ENCODE data around the gene RALGPS1. TPM values are rescaled to one million over a fixed set of nuclear protein-coding genes. Genes with fewer than 3 reads are reported as not detected.
A peak's percentile ranks its signal among the peaks of the same experiment; 100 is the strongest.

The RALGPS1 gene
- total RNA-seq, 1 experiment from 2014 or later, result 18.6 TPM

DNA sequence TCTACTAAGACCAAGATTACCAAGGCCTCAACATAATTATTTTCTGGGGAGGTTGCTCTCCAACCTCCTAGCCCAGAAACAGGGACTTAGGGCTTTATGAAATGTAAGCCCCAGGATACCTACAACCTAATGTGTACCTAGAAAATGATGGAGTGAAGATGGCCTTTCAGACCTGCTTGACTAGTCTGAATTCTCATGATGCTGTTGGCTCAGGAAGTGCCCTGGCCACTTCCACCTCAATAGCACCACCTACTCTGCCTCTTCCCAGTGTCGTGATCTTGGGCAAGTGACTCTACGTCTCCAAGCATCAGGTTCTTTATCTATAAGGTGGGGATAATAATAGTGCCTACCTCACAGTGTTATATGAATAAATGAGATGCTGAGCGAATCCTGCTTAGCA is 292.1 kb downstream of the RALGPS1 start:
- no peak overlapping the region for H2BK20ac ChIP-seq (ENCODE audit: low read depth, low read length, poor library complexity, severe bottlenecking)
- no peak overlapping the region for H3K4me2 ChIP-seq (ENCODE audit: insufficient read depth, insufficient read length, low read length)
- no peak overlapping the region for H2BK12ac ChIP-seq (ENCODE audit: insufficient read length, low read depth, low read length)
- no peak overlapping the region for H3K4ac ChIP-seq (ENCODE audit: low read depth, low read length)
- no peaks in the 10 kb centered on the region for H4K20me1 ChIP-seq (ENCODE audit: control insufficient read depth, insufficient read depth, insufficient read length)
- no peak overlapping the region for H2AFZ ChIP-seq (ENCODE audit: low read length)
- no peak overlapping the region for H3K27ac ChIP-seq (ENCODE audit: insufficient read length, low read depth, low read length)
- no peak overlapping the region for H3T11ph ChIP-seq (ENCODE audit: low read length)
- H3K79me1 ChIP-seq (ENCODE audit: insufficient read depth, low read depth, low read length, poor library complexity, severe bottlenecking), result no peaks in the 10 kb centered on the region
- no peaks in the 10 kb centered on the region for H3K23me2 ChIP-seq (ENCODE audit: insufficient read length, low read depth, low read length, poor library complexity, severe bottlenecking)
- peak overlapping the region in 1 of 2 experiments; percentile 6; a peak in 1 of 5 replicates for H3K4me3 Mint-ChIP-seq
- no peaks in the 10 kb centered on the region for H3K9me3 Mint-ChIP-seq
- H4K91ac ChIP-seq (ENCODE audit: insufficient read length, low read depth, low read length), result no peak overlapping the region
- no peaks in the 10 kb centered on the region for H3K27me3 ChIP-seq (ENCODE audit: insufficient read depth, low read length)
- no CpG with 5 or more reads among the region's 3 CpGs for WGBS (ENCODE audit: extremely low coverage, insufficient read length, low lambda C conversion rate)
- H3K27ac Mint-ChIP-seq, result no peak overlapping the region
- TF ChIP-seq, protein P1, sequence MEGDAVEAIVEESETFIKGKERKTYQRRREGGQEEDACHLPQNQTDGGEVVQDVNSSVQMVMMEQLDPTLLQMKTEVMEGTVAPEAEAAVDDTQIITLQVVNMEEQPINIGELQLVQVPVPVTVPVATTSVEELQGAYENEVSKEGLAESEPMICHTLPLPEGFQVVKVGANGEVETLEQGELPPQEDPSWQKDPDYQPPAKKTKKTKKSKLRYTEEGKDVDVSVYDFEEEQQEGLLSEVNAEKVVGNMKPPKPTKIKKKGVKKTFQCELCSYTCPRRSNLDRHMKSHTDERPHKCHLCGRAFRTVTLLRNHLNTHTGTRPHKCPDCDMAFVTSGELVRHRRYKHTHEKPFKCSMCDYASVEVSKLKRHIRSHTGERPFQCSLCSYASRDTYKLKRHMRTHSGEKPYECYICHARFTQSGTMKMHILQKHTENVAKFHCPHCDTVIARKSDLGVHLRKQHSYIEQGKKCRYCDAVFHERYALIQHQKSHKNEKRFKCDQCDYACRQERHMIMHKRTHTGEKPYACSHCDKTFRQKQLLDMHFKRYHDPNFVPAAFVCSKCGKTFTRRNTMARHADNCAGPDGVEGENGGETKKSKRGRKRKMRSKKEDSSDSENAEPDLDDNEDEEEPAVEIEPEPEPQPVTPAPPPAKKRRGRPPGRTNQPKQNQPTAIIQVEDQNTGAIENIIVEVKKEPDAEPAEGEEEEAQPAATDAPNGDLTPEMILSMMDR (conservative IDR thresholded peaks at IDR 0.05), result no peak
- H3K4me1 ChIP-seq (ENCODE audit: insufficient read depth, low read length), result peaks cover 6% of the 10 kb centered on the region; the same call in 1 of the 2 replicates
- no peaks in the 10 kb centered on the region for H3K79me2 ChIP-seq (ENCODE audit: insufficient read depth, low read length)
- no peak overlapping the region for H4K5ac ChIP-seq (ENCODE audit: insufficient read length, low read depth, low read length)
- H3K9ac ChIP-seq (ENCODE audit: extremely low read depth, insufficient read length, low read length), result no peak overlapping the region
- no peaks in the 10 kb centered on the region for H3K27me3 Mint-ChIP-seq (ENCODE audit: low read depth)
- no peaks in the 10 kb centered on the region for H3K9me3 ChIP-seq (ENCODE audit: control insufficient read depth, low read depth, low read length)
- H2BK15ac ChIP-seq (ENCODE audit: low read depth, low read length), result no peak overlapping the region
- no peak for DNase-seq
- no peak overlapping the region for H3K56ac ChIP-seq (ENCODE audit: insufficient read length, low read depth, low read length)
- no peak overlapping the region for H2AK5ac ChIP-seq (ENCODE audit: insufficient read length, low read length)
- peaks cover 23 to 29% of the 10 kb centered on the region in 2 experiments for H3K4me1 Mint-ChIP-seq
- H2BK5ac ChIP-seq (ENCODE audit: insufficient read length, low read length), result no peak overlapping the region
- no peak overlapping the region for H3K23ac ChIP-seq (ENCODE audit: insufficient read length, low read depth, low read length)
- H2BK120ac ChIP-seq (ENCODE audit: low read depth, low read length, poor library complexity, severe bottlenecking), result no peak overlapping the region
- no peak overlapping the region for H3K14ac ChIP-seq (ENCODE audit: insufficient read depth, low read length)
- no peak overlapping the region for H4K8ac ChIP-seq (replicated peaks; ENCODE audit: insufficient read length, low read depth, low read length)
- peaks cover 0 to 4% (median 0%) of the 10 kb centered on the region in 3 experiments; a peak in 1 of 7 replicates for H3K36me3 Mint-ChIP-seq (ENCODE audit: insufficient read depth in 1 of 3, low read depth in 3 of 3)
- no peak overlapping the region for H3K18ac ChIP-seq (ENCODE audit: insufficient read length, low read depth, low read length)

Measured in H9 (cell line).